HepG2 (cell line): ENCODE data around the gene POU2F1. TPM values are rescaled to one million over a fixed set of nuclear protein-coding genes. Genes with fewer than 3 reads are reported as not detected.

ENCODE experiments used
- ETV6 ChIP-seq: sonication (generic); formaldehyde crosslinking; conservative IDR thresholded peaks from 2 replicates; pipeline ENCODE4 v1.4.0; 2020; ENCODE audit warnings: missing genetic modification reagents
- FOXA3 ChIP-seq: IDR thresholded peaks from 2 replicates; pipeline ENCODE4 v1.6.1; 2016; ENCODE audit warnings: missing genetic modification reagents, missing compliant biosample characterization
- IKZF4 ChIP-seq: sonication (generic); formaldehyde crosslinking; IDR thresholded peaks from 2 replicates; pipeline ENCODE4 v1.5.1; 2020; ENCODE audit warnings: borderline replicate concordance, mild to moderate bottlenecking, low read depth, missing genetic modification reagents; ENCODE audit errors: not compliant biosample characterization
- NR2F2 ChIP-seq: IDR thresholded peaks from 2 replicates; pipeline ENCODE4 v1.6.1; 2012; ENCODE audit warnings: low read depth, inconsistent platforms, borderline replicate concordance
- PHB2 ChIP-seq: fragments of 450-650 bp; IDR thresholded peaks from 2 replicates; pipeline ENCODE4 v1.6.1; 2018; ENCODE audit not compliant: partially characterized antibody
- SMYD3 ChIP-seq: sonication (generic); formaldehyde crosslinking; IDR thresholded peaks from 2 replicates; pipeline ENCODE4 v1.8.1; 2023; ENCODE audit warnings: mild to moderate bottlenecking, missing genetic modification reagents
- TARDBP ChIP-seq: sonication (generic); formaldehyde crosslinking; IDR thresholded peaks from 2 replicates; pipeline ENCODE4 v1.8.0; 2022; ENCODE audit warnings: mild to moderate bottlenecking, missing genetic modification reagents
- TSC22D2 ChIP-seq: sonication (generic); formaldehyde crosslinking; IDR thresholded peaks from 2 replicates; pipeline ENCODE4 v1.5.1; 2020; ENCODE audit warnings: missing genetic modification reagents, mild to moderate bottlenecking, borderline replicate concordance
- ZBTB21 ChIP-seq: sonication (generic); formaldehyde crosslinking; IDR thresholded peaks from 2 replicates; pipeline ENCODE4 v1.4.0; 2020; ENCODE audit warnings: missing genetic modification reagents
- ZKSCAN8 ChIP-seq: IDR thresholded peaks from 2 replicates; pipeline ENCODE4 v1.6.1; 2016; ENCODE audit warnings: borderline replicate concordance, missing genetic modification reagents, missing compliant biosample characterization
- ZNF256 ChIP-seq: sonication (generic); formaldehyde crosslinking; conservative IDR thresholded peaks from 2 replicates; pipeline ENCODE4 v1.4.0; 2020; ENCODE audit warnings: missing genetic modification reagents
- ZNF264 ChIP-seq: sonication (generic); formaldehyde crosslinking; IDR thresholded peaks from 2 replicates; pipeline ENCODE4 v1.4.0; 2020; ENCODE audit warnings: missing genetic modification reagents
- ZNF552 ChIP-seq: sonication (generic); formaldehyde crosslinking; IDR thresholded peaks from 2 replicates; pipeline ENCODE4 v1.9.0; 2022; ENCODE audit warnings: missing genetic modification reagents, mild to moderate bottlenecking, borderline replicate concordance
- ZNF652 ChIP-seq: IDR thresholded peaks from 2 replicates; pipeline ENCODE4 v1.6.1; 2016; ENCODE audit warnings: low read depth, borderline replicate concordance
- ZNF775 ChIP-seq: sonication (generic); formaldehyde crosslinking; IDR thresholded peaks from 2 replicates; pipeline ENCODE4 v1.4.0; 2020; ENCODE audit warnings: missing genetic modification reagents, mild to moderate bottlenecking, moderate library complexity, borderline replicate concordance
- polyA plus RNA-seq, 8 experiments: library from polyadenylated mRNA; depleted of rRNA in 3 of 8; stranded (reverse) in 7 of 8; unstranded in 1 of 8; fragments of >200 nt; fragmentation: Illumina TruSeq in 4 of 8; extraction: Trizol in 4 of 8; gene quantifications; 2 replicates each; pipeline versions ENCODE4 v1.2.1 to v1.2.3, GENCODE V29; 2011 to 2016; ENCODE audit warnings: low read depth in 4 of 8, missing spikeins in 1 of 8, mixed read lengths in 1 of 8; ENCODE audit not compliant: insufficient read depth in 1 of 8
- total RNA-seq, 5 experiments: library from RNA; depleted of rRNA; stranded (reverse); fragments of >200 nt; fragmentation: Illumina TruSeq; extraction: Trizol; gene quantifications; 2 replicates each; pipeline ENCODE4 v1.2.3, GENCODE V29; 2016; ENCODE audit warnings: low read depth in 1 of 5
- TF ChIP-seq, protein P1 (sequence below): sonication (generic); formaldehyde crosslinking; IDR thresholded peaks from one replicate; pipeline ENCODE4 v1.5.1; 2020; ENCODE audit warnings: mild to moderate bottlenecking, missing genetic modification reagents; ENCODE audit errors: not compliant biosample characterization
- TF ChIP-seq, protein P2 (sequence below): sonication (generic); formaldehyde crosslinking; conservative IDR thresholded peaks from 2 replicates; pipeline ENCODE4 v1.8.0; 2022; ENCODE audit warnings: low read depth, missing genetic modification reagents
- TF ChIP-seq, protein P3 (sequence below): IDR thresholded peaks from 2 replicates; pipeline ENCODE4 v1.6.1; 2012; ENCODE audit warnings: low read depth, low read length, improper control_type of control experiment

The POU2F1 gene
- total and polyA plus RNA-seq, 2 of the 13 experiments (the other 11 are each of a cell fraction or from before 2014, with no cell fraction given): 10.2 to 13.0 TPM

DNA sequence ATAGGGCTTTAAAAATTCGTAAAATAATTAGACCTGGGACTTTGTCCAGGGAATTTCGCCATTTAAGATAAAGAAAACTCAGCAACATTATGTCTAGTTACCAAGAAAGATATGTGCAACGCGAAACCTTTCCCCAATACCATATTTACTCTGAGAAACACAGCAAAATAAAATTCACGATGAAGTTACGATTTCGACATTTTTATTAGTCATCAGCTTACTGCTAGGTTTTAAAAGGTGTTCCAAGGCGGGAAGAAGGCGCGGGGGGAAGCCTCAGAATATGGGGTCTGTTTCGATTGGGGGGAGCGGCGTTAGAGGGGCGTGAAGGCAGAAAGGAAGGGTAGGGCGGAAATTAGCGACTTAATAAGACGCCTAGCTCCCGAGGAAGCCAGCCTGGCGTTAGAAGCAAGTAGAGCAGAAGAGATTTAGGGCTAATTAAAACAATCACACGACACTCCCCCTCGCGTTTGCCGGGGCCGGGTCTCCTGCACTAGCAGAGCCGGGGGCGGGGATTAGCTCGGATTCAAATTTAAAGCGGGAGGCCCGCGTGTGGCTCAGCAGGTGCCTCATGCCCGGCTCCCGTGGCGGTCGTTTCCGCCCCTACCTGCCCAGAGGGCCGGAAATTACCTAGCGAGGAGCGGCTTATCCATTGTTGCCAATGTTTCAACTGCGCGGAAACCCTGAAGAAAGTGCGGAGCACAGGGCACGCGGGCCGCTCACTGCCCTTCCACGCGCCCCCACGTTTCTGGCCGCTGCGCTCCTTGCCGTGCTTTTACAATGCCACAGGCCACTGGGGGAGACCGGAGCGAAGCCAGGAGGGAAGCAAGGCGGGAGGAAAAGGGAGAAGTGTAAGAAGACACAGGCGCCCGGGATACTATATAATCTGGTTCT lies 795 bp upstream of the POU2F1 start (continued):
- TF ChIP-seq, protein P1, sequence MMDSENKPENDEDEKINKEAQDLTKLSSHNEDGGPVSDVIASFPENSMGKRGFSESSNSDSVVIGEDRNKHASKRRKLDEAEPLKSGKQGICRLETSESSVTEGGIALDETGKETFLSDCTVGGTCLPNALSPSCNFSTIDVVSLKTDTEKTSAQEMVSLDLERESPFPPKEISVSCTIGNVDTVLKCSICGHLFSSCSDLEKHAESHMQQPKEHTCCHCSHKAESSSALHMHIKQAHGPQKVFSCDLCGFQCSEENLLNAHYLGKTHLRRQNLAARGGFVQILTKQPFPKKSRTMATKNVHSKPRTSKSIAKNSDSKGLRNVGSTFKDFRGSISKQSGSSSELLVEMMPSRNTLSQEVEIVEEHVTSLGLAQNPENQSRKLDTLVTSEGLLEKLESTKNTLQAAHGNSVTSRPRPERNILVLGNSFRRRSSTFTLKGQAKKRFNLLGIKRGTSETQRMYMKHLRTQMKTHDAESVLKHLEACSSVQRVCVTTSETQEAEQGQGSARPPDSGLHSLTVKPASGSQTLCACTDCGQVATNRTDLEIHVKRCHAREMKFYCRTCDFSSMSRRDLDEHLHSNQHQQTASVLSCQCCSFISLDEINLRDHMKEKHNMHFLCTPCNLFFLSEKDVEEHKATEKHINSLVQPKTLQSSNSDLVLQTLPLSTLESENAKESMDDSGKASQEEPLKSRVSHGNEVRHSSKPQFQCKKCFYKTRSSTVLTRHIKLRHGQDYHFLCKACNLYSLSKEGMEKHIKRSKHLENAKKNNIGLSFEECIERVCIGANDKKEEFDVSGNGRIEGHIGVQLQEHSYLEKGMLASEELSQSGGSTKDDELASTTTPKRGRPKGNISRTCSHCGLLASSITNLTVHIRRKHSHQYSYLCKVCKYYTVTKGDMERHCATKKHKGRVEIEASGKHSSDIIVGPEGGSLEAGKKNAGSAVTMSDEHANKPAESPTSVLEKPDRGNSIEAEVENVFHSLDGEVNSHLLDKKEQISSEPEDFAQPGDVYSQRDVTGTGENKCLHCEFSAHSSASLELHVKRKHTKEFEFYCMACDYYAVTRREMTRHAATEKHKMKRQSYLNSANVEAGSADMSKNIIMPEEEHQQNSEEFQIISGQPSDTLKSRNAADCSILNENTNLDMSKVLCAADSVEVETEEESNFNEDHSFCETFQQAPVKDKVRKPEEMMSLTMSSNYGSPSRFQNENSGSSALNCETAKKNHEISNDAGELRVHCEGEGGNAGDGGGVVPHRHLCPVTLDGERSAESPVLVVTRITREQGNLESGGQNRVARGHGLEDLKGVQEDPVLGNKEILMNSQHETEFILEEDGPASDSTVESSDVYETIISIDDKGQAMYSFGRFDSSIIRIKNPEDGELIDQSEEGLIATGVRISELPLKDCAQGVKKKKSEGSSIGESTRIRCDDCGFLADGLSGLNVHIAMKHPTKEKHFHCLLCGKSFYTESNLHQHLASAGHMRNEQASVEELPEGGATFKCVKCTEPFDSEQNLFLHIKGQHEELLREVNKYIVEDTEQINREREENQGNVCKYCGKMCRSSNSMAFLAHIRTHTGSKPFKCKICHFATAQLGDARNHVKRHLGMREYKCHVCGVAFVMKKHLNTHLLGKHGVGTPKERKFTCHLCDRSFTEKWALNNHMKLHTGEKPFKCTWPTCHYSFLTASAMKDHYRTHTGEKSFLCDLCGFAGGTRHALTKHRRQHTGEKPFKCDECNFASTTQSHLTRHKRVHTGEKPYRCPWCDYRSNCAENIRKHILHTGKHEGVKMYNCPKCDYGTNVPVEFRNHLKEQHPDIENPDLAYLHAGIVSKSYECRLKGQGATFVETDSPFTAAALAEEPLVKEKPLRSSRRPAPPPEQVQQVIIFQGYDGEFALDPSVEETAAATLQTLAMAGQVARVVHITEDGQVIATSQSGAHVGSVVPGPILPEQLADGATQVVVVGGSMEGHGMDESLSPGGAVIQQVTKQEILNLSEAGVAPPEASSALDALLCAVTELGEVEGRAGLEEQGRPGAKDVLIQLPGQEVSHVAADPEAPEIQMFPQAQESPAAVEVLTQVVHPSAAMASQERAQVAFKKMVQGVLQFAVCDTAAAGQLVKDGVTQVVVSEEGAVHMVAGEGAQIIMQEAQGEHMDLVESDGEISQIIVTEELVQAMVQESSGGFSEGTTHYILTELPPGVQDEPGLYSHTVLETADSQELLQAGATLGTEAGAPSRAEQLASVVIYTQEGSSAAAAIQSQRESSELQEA: no peak
- TF ChIP-seq ZNF775 (no peak), SMYD3 (CRISPR knock-in tag) (peak; percentile 62; the same call in 1 of the 2 replicates), NR2F2 (no peak; the same call in 1 of the 2 replicates), ZKSCAN8 (CRISPR knock-in tag) (no peak), PHB2 (no peak), ZNF552 (no peak), ZNF256 (peak; percentile 71; the same call in 1 of the 2 replicates), ZBTB21 (CRISPR knock-in tag) (no peak), ETV6 (CRISPR knock-in tag) (peak; percentile 89), FOXA3 (no peak), TARDBP (peak; percentile 63), TSC22D2 (CRISPR knock-in tag) (peak; percentile 33; the same call in 1 of the 2 replicates), ZNF264 (CRISPR knock-in tag) (no peak), IKZF4 (CRISPR knock-in tag) (no peak), ZNF652 (no peak)
- TF ChIP-seq, protein P2, sequence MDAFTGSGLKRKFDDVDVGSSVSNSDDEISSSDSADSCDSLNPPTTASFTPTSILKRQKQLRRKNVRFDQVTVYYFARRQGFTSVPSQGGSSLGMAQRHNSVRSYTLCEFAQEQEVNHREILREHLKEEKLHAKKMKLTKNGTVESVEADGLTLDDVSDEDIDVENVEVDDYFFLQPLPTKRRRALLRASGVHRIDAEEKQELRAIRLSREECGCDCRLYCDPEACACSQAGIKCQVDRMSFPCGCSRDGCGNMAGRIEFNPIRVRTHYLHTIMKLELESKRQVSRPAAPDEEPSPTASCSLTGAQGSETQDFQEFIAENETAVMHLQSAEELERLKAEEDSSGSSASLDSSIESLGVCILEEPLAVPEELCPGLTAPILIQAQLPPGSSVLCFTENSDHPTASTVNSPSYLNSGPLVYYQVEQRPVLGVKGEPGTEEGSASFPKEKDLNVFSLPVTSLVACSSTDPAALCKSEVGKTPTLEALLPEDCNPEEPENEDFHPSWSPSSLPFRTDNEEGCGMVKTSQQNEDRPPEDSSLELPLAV (CRISPR knock-in tag): no peak
- TF ChIP-seq, protein P3, sequence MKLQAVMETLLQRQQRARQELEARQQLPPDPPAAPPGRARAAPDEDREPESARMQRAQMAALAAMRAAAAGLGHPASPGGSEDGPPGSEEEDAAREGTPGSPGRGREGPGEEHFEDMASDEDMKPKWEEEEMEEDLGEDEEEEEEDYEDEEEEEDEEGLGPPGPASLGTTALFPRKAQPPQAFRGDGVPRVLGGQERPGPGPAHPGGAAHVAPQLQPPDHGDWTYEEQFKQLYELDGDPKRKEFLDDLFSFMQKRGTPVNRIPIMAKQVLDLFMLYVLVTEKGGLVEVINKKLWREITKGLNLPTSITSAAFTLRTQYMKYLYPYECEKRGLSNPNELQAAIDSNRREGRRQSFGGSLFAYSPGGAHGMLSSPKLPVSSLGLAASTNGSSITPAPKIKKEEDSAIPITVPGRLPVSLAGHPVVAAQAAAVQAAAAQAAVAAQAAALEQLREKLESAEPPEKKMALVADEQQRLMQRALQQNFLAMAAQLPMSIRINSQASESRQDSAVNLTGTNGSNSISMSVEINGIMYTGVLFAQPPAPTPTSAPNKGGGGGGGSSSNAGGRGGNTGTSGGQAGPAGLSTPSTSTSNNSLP: no peak
